Calu3 (cell line): ENCODE data around the gene COPE. TPM values are rescaled to one million over a fixed set of nuclear protein-coding genes. Genes with fewer than 3 reads are reported as not detected.

ENCODE experiments used
- BruUV-seq: library from RNA; stranded (reverse); fragments of 400-500 nt; replicated peaks from 2 replicates; lab custom pipeline; 2021; lab: Mats Ljungman, UMichigan
- CTCF ChIA-PET: fragments of 300-600 bp; sonication (Branson Sonifier 250); formaldehyde crosslinking; loops from one replicate; lab custom pipeline; 2022; ENCODE audit warnings: antibody characterized with exemption; lab: Charles Lee
- DNase-seq: peaks from one replicate; pipeline ENCODE4 v3.0.0; 2022
- H3K27ac Mint-ChIP-seq: one replicate; pipeline ENCODE4 v1.8.0; 2022; ENCODE audit warnings: mixed read lengths; ENCODE audit not compliant: unreplicated experiment
- H3K27me3 Mint-ChIP-seq: one replicate; pipeline ENCODE4 v1.8.0; 2022; ENCODE audit warnings: mixed read lengths; ENCODE audit not compliant: unreplicated experiment
- H3K36me3 Mint-ChIP-seq: one replicate; pipeline ENCODE4 v1.8.0; 2022; ENCODE audit warnings: mild to moderate bottlenecking, moderate library complexity, mixed read lengths; ENCODE audit not compliant: insufficient read depth, unreplicated experiment
- H3K4me1 Mint-ChIP-seq: one replicate; pipeline ENCODE4 v1.8.0; 2022; ENCODE audit warnings: mild to moderate bottlenecking, low read depth, mixed read lengths; ENCODE audit not compliant: unreplicated experiment
- H3K4me3 Mint-ChIP-seq: one replicate; pipeline ENCODE4 v1.8.0; 2022; ENCODE audit warnings: mild to moderate bottlenecking, low read depth, moderate library complexity, mixed read lengths; ENCODE audit not compliant: unreplicated experiment
- H3K9me3 Mint-ChIP-seq: one replicate; pipeline ENCODE4 v1.8.0; 2022; ENCODE audit warnings: low read depth, mixed read lengths; ENCODE audit not compliant: unreplicated experiment
- intact Hi-C: fragments of 100-400 bp; cut with micrococcal nuclease; formaldehyde crosslinking; loops from one replicate; pipeline ENCODE4 v1.10.0; 2022; ENCODE audit not compliant: unreplicated experiment
- total RNA-seq: library from RNA; stranded (reverse); gene quantifications from 2 replicates; pipeline ENCODE4 v1.2.3, GENCODE V29; 2022
- TF ChIP-seq, protein P1 (sequence below): fragments of 200-600 bp; IDR thresholded peaks from one replicate; pipeline ENCODE4 v1.8.0; 2022; ENCODE audit warnings: antibody characterized with exemption; ENCODE audit not compliant: unreplicated experiment

Gene COPE
- total RNA-seq, 1 experiment from 2014 or later: 143 TPM

DNA sequence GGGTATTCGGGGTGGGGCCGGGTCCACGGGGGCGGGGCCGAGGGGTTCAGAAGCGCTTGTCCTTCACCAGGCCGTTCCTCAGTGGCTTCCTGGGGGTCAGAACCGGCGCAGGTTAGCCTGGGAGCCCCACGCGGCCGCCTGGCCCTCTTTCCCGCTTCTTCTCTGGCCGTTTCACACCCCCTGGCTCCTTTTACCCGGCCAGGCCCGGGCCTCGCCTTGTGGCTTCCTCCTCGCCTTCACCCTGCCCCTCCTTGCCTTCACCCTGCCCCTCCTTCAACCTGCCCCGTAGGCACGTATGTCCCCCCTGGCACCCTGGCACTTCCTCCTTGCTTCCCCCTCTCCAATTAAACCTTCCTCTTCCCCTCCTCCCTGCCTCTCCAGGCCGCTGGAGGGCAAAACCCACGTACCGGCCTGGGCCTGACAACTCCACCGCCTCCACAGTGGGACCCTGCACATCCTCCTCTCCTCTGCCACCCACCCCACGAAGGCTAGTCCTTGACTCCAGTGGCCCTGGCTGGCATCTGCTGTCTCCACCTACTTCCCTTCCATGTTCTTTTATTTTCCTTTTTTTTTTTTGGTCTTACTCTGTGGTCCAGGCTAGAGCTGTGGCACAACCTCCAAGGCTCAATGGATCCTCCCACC lies 48.5 kb downstream of the COPE start:
- Mint-ChIP-seq H3K9me3 (no peaks in the 10 kb centered on the region), H3K27ac (no peak overlapping the region)

DNA sequence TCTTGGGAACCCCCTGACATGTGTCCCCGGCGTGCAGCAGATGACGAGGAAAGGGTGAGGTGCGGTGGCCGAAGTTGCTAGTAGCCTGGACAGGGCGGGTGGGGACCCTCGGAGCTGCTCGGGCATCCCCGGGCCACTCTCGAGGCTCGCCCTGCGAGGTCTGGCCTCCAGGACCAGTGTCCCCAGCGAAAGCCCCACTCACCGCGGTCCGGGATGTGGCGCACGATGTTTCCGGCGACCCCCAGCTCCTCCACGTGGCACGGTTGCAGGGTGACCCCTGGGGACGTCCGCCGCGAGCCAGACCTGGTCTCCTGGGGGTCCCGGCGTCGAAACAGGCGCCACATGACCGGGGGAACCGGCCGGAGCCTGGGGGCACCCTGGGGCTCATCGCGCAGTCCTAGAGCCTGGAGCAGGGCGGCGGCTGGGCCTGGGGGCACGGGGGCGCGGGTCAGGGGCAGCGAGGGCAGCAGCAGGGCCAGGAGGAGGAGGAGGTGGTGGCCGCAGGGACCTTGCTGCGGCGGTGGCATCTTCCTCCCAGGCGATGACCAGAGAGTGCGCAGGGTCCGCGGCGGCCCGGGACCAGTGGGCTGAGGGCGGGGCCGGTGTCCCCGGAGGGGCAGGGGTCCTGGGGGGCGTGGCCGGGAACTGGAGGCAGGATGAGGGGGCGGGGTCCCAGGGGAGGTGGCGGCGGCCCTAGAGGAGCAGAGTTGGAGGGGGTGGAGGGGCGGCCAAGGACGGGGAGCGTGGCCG lies 49.2 kb downstream of the COPE start:
- Mint-ChIP-seq H3K36me3 (peaks cover 43% of the 10 kb centered on the region), H3K27ac (no peak overlapping the region), H3K9me3 (no peaks in the 10 kb centered on the region), H3K4me3 (no peak overlapping the region), H3K27me3 (no peaks in the 10 kb centered on the region), H3K4me1 (no peaks in the 10 kb centered on the region)
- CTCF ChIA-PET: no interaction called here
- no peak for DNase-seq
- TF ChIP-seq, protein P1, sequence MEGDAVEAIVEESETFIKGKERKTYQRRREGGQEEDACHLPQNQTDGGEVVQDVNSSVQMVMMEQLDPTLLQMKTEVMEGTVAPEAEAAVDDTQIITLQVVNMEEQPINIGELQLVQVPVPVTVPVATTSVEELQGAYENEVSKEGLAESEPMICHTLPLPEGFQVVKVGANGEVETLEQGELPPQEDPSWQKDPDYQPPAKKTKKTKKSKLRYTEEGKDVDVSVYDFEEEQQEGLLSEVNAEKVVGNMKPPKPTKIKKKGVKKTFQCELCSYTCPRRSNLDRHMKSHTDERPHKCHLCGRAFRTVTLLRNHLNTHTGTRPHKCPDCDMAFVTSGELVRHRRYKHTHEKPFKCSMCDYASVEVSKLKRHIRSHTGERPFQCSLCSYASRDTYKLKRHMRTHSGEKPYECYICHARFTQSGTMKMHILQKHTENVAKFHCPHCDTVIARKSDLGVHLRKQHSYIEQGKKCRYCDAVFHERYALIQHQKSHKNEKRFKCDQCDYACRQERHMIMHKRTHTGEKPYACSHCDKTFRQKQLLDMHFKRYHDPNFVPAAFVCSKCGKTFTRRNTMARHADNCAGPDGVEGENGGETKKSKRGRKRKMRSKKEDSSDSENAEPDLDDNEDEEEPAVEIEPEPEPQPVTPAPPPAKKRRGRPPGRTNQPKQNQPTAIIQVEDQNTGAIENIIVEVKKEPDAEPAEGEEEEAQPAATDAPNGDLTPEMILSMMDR: no peak
- no TSS peak for BruUV-seq
- intact Hi-C loops: no loop called here

More for the DNA sequence above, 48.5 kb downstream of the COPE start:
- H3K36me3 Mint-ChIP-seq: peaks cover 37% of the 10 kb centered on the region
- intact Hi-C loops: no loop called here
- no peaks in the 10 kb centered on the region for H3K4me1 Mint-ChIP-seq
- H3K27me3 Mint-ChIP-seq: no peaks in the 10 kb centered on the region
- DNase-seq: no peak
- BruUV-seq: no TSS peak
- TF ChIP-seq, protein P1: no peak
- CTCF ChIA-PET: no interaction called here
- no peak overlapping the region for H3K4me3 Mint-ChIP-seq

DNA sequence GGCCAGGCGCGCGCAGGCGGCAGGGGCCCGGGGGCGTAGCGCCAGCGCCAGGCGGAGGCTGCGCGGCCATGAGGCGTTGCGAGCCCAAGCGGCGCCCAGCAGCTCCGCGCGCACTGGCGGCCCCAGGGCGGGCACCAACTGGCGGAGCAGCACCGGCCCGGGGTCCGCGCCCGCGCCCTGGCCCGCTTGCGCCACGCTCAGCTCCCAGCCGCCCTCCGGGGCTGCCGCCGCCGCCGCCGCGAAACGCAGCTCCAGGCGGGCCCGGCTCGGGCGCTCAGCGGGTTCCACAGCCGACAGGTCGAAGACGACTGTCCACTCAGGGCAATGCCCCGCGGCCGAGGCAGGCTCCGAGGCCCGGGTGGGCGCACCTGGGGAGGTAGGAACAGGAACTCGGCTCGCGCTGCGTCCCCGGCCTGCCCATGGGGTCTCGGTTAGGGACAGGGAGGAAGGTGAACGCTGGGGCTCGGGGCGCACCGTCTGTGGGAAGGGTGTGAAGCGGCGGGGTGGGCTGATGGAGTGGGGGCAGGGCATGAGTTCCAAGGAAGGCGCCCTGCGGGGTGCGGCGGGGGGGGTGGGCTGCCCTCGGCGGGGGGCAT lies 50.1 kb downstream of the COPE start:
- H3K4me3 Mint-ChIP-seq: no peak overlapping the region

DNA sequence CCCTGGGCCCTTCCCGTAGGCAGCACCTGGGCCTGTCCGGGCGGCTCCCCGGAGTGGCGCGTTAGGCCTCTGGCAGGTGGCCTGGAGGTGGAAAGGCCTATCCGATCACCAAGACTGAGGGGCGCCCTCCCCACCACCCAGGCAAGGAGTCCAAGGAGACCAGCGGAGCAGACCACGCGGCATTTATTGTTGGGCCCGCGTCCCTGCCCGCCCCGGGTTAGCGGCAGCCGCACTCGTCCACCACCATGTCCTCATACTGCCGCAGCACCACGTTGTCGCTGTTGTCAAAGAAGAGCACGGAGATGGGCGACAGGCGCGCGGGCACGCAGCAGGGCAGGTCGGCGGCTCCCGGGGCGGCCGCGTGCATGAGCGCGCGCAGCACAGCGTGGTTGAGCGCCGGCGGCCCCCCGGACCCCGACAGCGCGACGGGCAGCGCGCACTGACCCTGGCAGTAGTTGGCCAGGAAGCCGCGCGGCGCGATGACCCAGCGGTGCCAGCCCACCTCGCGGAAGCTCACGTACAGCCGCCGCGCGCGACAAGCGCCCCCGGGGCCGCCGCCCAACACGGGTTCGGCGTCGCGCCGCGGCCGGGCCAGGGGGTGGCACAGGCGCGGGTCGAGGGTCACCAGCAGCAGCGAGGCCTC lies 50.7 kb downstream of the COPE start:
- peaks cover 43% of the 10 kb centered on the region for H3K36me3 Mint-ChIP-seq
- H3K4me1 Mint-ChIP-seq: no peaks in the 10 kb centered on the region
- BruUV-seq: no TSS peak
- CTCF ChIA-PET: no interaction called here
- intact Hi-C loops: no loop called here
- no peaks in the 10 kb centered on the region for H3K27me3 Mint-ChIP-seq
- no peaks in the 10 kb centered on the region for H3K9me3 Mint-ChIP-seq
- no peak overlapping the region for H3K27ac Mint-ChIP-seq
- TF ChIP-seq, protein P1: no peak
- no peak for DNase-seq
- H3K4me3 Mint-ChIP-seq: no peak overlapping the region

More for the DNA sequence above, 50.1 kb downstream of the COPE start:
- BruUV-seq: no TSS peak
- CTCF ChIA-PET: no interaction called here
- no peak overlapping the region for H3K27ac Mint-ChIP-seq
- no peak for DNase-seq
- TF ChIP-seq, protein P1: no peak
- no peaks in the 10 kb centered on the region for H3K9me3 Mint-ChIP-seq
- peaks cover 43% of the 10 kb centered on the region for H3K36me3 Mint-ChIP-seq
- H3K27me3 Mint-ChIP-seq: no peaks in the 10 kb centered on the region
- intact Hi-C loops: no loop called here
- H3K4me1 Mint-ChIP-seq: no peaks in the 10 kb centered on the region
